ENCODE measurements around the gene TMEM178B. TPM values are rescaled to one million over a fixed set of nuclear protein-coding genes. Genes with fewer than 3 reads are reported as not detected.

Gene TMEM178B
- total RNA-seq: under 0.01 and 0.06 TPM in 2 replicates

GRCh38 chr7:141073641-141074161, at the start of gene TMEM178B:
Gene TMEM178B, plus strand, starts transcription at chr7:141074064.

Other genes starting within 250 kb of the TMEM178B start
- 8.2 and 16.4 TPM in 2 replicates for gene BRAF, start 149.1 kb upstream of the TMEM178B start, total RNA-seq
- gene MRPS33, start 59.1 kb upstream of the TMEM178B start, total RNA-seq: 30.2 and 37.6 TPM in 2 replicates

Measured in cardiac ventricle fibroblast (primary cell).